WTC11 (cell line): ENCODE data around the gene NUDT14. TPM values are rescaled to one million over a fixed set of nuclear protein-coding genes. Genes with fewer than 3 reads are reported as not detected.

Experiments used
- ATAC-seq: fragments of 200-7000 bp; cut with Tn5 transposase; 2 replicates; pipeline ENCODE4 v1.10.0; 2021; ENCODE audit warnings: mild to moderate bottlenecking, moderate library complexity
- CTCF ChIA-PET: fragments of 300-600 bp; sonication (Branson Sonifier 250); formaldehyde crosslinking; loops from one replicate; lab custom pipeline; 2021; ENCODE audit warnings: antibody characterized with exemption; lab: Charles Lee
- POLR2A ChIA-PET: fragments of 350-600 bp; sonication (Branson Sonifier 250); formaldehyde crosslinking; loops from one replicate; lab custom pipeline; 2021; ENCODE audit warnings: antibody characterized with exemption; lab: Charles Lee
- DNase-seq: peaks from one replicate; pipeline ENCODE4 v3.0.0; 2021; ENCODE audit warnings: low spot score
- H3K27ac Mint-ChIP-seq: 2 replicates; pipeline ENCODE4 v1.8.0; 2021; ENCODE audit warnings: mixed read lengths
- H3K27me3 Mint-ChIP-seq: 2 replicates; pipeline ENCODE4 v1.8.0; 2021; ENCODE audit warnings: low read depth, mild to moderate bottlenecking, moderate library complexity, mixed read lengths
- H3K36me3 Mint-ChIP-seq: 2 replicates; pipeline ENCODE4 v1.8.0; 2021; ENCODE audit warnings: mixed read lengths
- H3K4me1 Mint-ChIP-seq: 2 replicates; pipeline ENCODE4 v1.8.0; 2022; ENCODE audit warnings: mixed read lengths
- H3K4me3 Mint-ChIP-seq: 2 replicates; pipeline ENCODE4 v1.8.0; 2021; ENCODE audit warnings: mild to moderate bottlenecking, moderate library complexity, mixed read lengths
- H3K9me3 Mint-ChIP-seq: 2 replicates; pipeline ENCODE4 v1.8.0; 2021; ENCODE audit warnings: mixed read lengths
- AFF4 ChIP-seq: sonication (generic); formaldehyde crosslinking; IDR thresholded peaks from 2 replicates; pipeline ENCODE4 v1.8.1; 2023; ENCODE audit warnings: mild to moderate bottlenecking, missing genetic modification reagents, borderline replicate concordance
- AR ChIP-seq: fragments of 250-450 bp; sonication (Bioruptor Pico); IDR thresholded peaks from 2 replicates; pipeline ENCODE4 v1.9.0; 2021; ENCODE audit warnings: mild to moderate bottlenecking
- CBFB ChIP-seq: sonication (generic); formaldehyde crosslinking; IDR thresholded peaks from 2 replicates; pipeline ENCODE4 v1.8.1; 2022; ENCODE audit warnings: mild to moderate bottlenecking, low read depth, missing genetic modification reagents
- FOXJ3 ChIP-seq: sonication (generic); formaldehyde crosslinking; IDR thresholded peaks from 2 replicates; pipeline ENCODE4 v1.9.0; 2021; ENCODE audit warnings: missing genetic modification reagents, mild to moderate bottlenecking, borderline replicate concordance
- FOXK1 ChIP-seq: sonication (generic); formaldehyde crosslinking; IDR thresholded peaks from 2 replicates; pipeline ENCODE4 v1.8.0; 2022; ENCODE audit warnings: mild to moderate bottlenecking, moderate library complexity, missing genetic modification reagents
- JAZF1 ChIP-seq: fragments of 250-450 bp; sonication (Bioruptor Pico); IDR thresholded peaks from 2 replicates; pipeline ENCODE4 v1.9.0; 2021; ENCODE audit warnings: moderate library complexity, mild to moderate bottlenecking, inconsistent platforms
- MAX ChIP-seq: sonication (generic); formaldehyde crosslinking; IDR thresholded peaks from 2 replicates; pipeline ENCODE4 v1.8.0; 2022; ENCODE audit warnings: mild to moderate bottlenecking, missing genetic modification reagents
- MXD4 ChIP-seq: fragments of 250-450 bp; sonication (Bioruptor Pico); IDR thresholded peaks from 2 replicates; pipeline ENCODE4 v1.8.0; 2021; ENCODE audit warnings: mild to moderate bottlenecking, moderate library complexity, borderline replicate concordance
- NFYB ChIP-seq: sonication (generic); formaldehyde crosslinking; conservative IDR thresholded peaks from 2 replicates; pipeline ENCODE4 v1.8.0; 2022; ENCODE audit warnings: low read depth, missing genetic modification reagents
- RORB ChIP-seq: fragments of 250-450 bp; sonication (Bioruptor Pico); IDR thresholded peaks from 2 replicates; pipeline ENCODE4 v1.9.0; 2021; ENCODE audit warnings: mild to moderate bottlenecking
- SOX15 ChIP-seq: fragments of 250-450 bp; sonication (Bioruptor Pico); IDR thresholded peaks from 2 replicates; pipeline ENCODE4 v1.9.0; 2021; ENCODE audit warnings: mild to moderate bottlenecking
- TCF7 ChIP-seq: sonication (generic); formaldehyde crosslinking; IDR thresholded peaks from 2 replicates; pipeline ENCODE4 v1.8.0; 2022; ENCODE audit warnings: mild to moderate bottlenecking, low read depth, missing genetic modification reagents, moderate library complexity
- TEAD4 ChIP-seq: sonication (generic); formaldehyde crosslinking; IDR thresholded peaks from 2 replicates; pipeline ENCODE4 v1.8.0; 2022; ENCODE audit warnings: mild to moderate bottlenecking, missing genetic modification reagents
- ZNF281 ChIP-seq: sonication (generic); formaldehyde crosslinking; IDR thresholded peaks from 2 replicates; pipeline ENCODE4 v1.8.0; 2023; ENCODE audit warnings: mild to moderate bottlenecking, missing genetic modification reagents
- ZNF512 ChIP-seq: sonication (generic); formaldehyde crosslinking; IDR thresholded peaks from 2 replicates; pipeline ENCODE4 v1.8.1; 2022; ENCODE audit warnings: missing genetic modification reagents, borderline replicate concordance
- ZNF532 ChIP-seq: fragments of 250-450 bp; sonication (Bioruptor Pico); IDR thresholded peaks from 2 replicates; pipeline ENCODE4 v1.9.0; 2021; ENCODE audit warnings: mild to moderate bottlenecking, borderline replicate concordance
- total RNA-seq: library from RNA; stranded (reverse); gene quantifications from 3 replicates; pipeline ENCODE4 v1.2.3, GENCODE V29; 2021

NUDT14 gene
- total RNA-seq, 1 experiment from 2014 or later, result 35.4 TPM

GRCh38 chr14:105139831-105140239, 41.3 kb downstream of the NUDT14 start:
- H3K9me3 Mint-ChIP-seq, result peaks cover 11% of the 10 kb centered on the region
- H3K4me1 Mint-ChIP-seq, result no peaks in the 10 kb centered on the region
- no peaks in the 10 kb centered on the region for H3K27me3 Mint-ChIP-seq
- peaks cover 21% of the 10 kb centered on the region for H3K36me3 Mint-ChIP-seq
- TF ChIP-seq NFYB (CRISPR knock-in tag) (no peak), FOXK1 (CRISPR knock-in tag) (no peak), ZNF512 (no peak), AR (no peak), TEAD4 (CRISPR knock-in tag) (no peak), AFF4 (CRISPR knock-in tag) (no peak), TCF7 (CRISPR knock-in tag) (no peak)
- no peak overlapping the region for H3K27ac Mint-ChIP-seq
- H3K4me3 Mint-ChIP-seq, result no peak overlapping the region
- no peak for DNase-seq
- ChIA-PET CTCF (no interaction called here), POLR2A (interaction anchor here (0.7 kb wide), 1 partner anchor 371 kb away, joined by 3 read pairs; no protein-coding TSS in a partner anchor)
- no peak for ATAC-seq

- no peaks in the 10 kb centered on the region for H3K27me3 Mint-ChIP-seq
- DNase-seq (no peak), ATAC-seq (no peak)
- peaks cover 21% of the 10 kb centered on the region for H3K36me3 Mint-ChIP-seq
- TF ChIP-seq ZNF281, result no peak
- TF ChIP-seq CBFB (CRISPR knock-in tag), result no peak
- no peak for TF ChIP-seq FOXJ3 (CRISPR knock-in tag)
- TF ChIP-seq MAX (CRISPR knock-in tag), result no peak
- TF ChIP-seq ZNF532 (CRISPR knock-in tag), result no peak
- TF ChIP-seq MXD4 (CRISPR knock-in tag), result no peak
- TF ChIP-seq RORB (CRISPR knock-in tag), result no peak
- TF ChIP-seq JAZF1 (CRISPR knock-in tag), result no peak
- TF ChIP-seq SOX15 (CRISPR knock-in tag), result no peak
- H3K4me3 Mint-ChIP-seq, result no peak overlapping the region
- H3K27ac Mint-ChIP-seq, result no peak overlapping the region
- H3K4me1 Mint-ChIP-seq, result no peaks in the 10 kb centered on the region
- ChIA-PET POLR2A (interaction anchor here (0.7 kb wide), 1 partner anchor 372 kb away, joined by 3 read pairs; no protein-coding TSS in a partner anchor), CTCF (no interaction called here)
- H3K9me3 Mint-ChIP-seq, result peaks cover 11% of the 10 kb centered on the region
Measured at GRCh38 chr14:105139212-105139825, 41.8 kb downstream of the NUDT14 start.
